ENCODE measurements around the gene AOPEP.

DNA sequence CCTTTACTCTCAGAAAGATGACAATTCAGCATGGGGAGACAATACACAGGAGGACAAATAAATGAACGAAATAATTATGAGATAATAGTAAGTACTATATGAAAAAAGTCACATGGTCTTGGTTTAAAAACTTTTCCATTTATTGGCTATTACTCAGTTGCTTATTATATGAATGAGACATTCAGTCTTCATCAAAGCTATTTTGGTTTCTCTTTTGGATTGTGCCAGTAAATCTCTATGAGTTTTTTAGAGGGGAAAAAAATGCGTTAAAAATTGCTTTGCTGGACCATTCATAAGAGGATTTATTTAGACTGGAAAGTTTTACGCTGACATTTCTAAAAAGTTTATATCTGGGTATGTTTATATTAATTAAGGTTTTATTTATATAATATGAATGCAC, 137.7 kb downstream of the AOPEP start:
- TF ChIP-seq, protein P1, sequence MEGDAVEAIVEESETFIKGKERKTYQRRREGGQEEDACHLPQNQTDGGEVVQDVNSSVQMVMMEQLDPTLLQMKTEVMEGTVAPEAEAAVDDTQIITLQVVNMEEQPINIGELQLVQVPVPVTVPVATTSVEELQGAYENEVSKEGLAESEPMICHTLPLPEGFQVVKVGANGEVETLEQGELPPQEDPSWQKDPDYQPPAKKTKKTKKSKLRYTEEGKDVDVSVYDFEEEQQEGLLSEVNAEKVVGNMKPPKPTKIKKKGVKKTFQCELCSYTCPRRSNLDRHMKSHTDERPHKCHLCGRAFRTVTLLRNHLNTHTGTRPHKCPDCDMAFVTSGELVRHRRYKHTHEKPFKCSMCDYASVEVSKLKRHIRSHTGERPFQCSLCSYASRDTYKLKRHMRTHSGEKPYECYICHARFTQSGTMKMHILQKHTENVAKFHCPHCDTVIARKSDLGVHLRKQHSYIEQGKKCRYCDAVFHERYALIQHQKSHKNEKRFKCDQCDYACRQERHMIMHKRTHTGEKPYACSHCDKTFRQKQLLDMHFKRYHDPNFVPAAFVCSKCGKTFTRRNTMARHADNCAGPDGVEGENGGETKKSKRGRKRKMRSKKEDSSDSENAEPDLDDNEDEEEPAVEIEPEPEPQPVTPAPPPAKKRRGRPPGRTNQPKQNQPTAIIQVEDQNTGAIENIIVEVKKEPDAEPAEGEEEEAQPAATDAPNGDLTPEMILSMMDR (IDR thresholded peaks at IDR 0.05): no peak
- no peak for TF ChIP-seq POLR2A (IDR thresholded peaks at IDR 0.05)

All from thyroid gland (tissue), 4 donors.